HG02981 (cell line): ENCODE measurements around the gene BRINP2.
"Not testable (repeated sequence)": the region's sequence is repeated elsewhere in the genome, so short reads cannot be mapped to it uniquely, and the experiment has no call there.

Experiments used
- ATAC-seq: cut with Tn5 transposase; IDR thresholded peaks from one replicate; pipeline ENCODE4 v1.9.1; 2021; ENCODE audit warnings: mild to moderate bottlenecking, moderate library complexity; ENCODE audit not compliant: unreplicated experiment

The BRINP2 gene

DNA sequence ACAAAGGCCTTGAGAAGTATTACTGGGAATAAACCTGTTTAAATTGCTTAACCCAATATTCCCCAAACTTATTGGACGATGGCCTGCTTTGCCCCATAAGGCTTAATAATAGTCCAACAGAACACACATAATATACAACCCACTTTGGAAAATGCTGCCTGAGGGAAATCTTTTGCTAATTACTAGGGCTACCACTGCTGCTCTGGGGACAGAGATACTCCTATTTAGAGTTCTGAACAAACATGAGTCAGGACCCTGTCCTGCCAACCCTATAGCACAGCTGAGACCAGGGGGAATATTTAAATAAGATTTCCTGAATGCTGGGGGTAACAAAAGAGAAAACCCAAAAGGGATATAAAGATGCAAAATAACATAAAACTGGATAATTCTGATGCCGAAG is 139.1 kb downstream of the BRINP2 start:
- ATAC-seq = no peak

DNA sequence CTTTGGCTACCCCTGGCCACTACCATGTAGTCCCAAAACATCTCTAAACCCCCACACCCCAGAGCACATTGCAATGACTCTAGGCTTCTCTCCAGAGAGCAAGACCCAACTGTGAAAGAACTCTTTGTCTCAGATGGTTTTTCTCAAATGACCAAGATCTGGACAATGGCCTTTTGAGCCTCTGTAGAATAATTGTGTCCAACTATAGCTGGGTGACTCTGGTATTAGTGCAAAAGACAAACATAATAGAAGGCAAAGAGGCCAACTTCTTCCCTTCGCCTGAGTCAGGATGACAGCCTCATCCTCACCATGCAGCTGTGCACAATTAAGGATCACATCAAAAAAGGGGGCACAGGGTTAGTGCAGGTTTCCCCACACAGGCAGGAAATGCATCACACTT is 139.6 kb downstream of the BRINP2 start:
- no peak for ATAC-seq

DNA sequence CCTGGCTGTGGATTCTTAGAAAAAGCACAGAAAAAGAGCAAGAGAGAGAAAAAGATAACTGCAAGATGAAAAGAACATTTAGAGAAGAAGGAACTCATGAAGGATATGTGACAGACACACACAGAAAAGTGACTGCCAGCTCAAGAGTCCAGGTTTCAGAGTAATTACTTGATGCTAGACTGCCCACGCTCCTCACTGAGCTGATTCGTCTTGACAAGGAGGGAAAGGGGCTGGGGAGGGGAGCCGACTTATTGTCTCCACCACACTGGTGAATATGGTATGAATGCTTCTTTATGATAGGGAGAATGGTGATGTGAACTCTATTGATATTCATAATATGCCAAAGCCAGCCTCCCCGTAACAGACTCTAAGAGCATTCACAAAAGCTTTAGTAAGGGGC is 140.4 kb downstream of the BRINP2 start:
- ATAC-seq = no peak

DNA sequence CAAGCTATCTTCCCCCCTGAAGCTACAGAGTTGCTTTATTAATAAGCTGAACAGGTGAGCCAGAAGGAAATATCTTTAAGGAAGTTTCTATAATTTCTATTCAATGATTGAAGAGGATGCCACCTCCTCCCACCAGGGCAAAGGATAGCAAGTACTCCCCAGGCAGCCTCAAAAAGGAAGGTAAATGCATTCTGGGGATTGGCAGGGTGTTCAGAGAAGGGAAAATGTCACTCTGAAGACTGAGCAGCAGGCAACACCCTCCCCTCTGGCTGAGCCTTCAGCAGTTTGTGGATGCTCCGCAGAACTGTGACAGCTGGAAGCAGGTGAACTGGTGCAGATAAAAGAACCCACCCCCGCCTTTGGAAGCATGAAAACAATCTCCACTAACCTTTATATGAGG is 140.8 kb downstream of the BRINP2 start:
- ATAC-seq = no peak

DNA sequence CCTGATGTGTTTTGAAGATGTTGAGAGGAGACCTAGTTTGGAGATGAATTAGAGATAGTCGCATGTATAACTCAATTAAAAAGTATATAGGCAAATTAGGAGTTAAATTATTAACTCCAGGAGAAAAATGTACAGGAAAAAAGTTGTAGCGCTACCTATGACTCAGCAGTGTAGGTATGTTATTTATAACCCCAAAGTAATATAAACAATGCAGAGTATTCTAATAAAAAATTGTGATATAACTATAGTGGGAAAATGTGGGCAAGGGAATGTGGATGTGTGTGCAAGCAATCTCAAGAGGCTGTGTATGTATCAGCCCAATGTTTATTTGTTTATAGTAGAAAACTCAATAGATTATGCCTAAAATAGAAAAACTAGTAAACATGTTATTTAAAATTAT is 144.5 kb downstream of the BRINP2 start:
- no peak for ATAC-seq

DNA sequence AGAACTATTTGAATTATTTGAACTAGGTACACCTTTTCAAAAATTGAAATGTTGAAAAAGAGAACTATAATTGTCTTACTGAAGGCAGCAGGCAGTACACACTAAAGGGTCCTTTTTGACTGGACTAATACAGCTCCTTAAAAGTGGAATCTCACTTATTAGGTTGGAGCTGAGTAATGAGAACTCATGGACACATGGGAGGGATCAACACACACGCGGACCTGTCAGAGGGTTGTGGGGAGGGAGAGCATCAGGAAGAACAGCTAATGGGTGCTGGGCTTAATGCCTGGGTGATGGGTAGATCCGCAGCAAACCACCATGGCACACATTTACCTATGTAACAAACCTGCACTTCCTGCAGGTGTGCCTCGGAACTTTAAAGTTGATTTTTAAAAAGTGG is 145.0 kb downstream of the BRINP2 start:
- no peak for ATAC-seq

DNA sequence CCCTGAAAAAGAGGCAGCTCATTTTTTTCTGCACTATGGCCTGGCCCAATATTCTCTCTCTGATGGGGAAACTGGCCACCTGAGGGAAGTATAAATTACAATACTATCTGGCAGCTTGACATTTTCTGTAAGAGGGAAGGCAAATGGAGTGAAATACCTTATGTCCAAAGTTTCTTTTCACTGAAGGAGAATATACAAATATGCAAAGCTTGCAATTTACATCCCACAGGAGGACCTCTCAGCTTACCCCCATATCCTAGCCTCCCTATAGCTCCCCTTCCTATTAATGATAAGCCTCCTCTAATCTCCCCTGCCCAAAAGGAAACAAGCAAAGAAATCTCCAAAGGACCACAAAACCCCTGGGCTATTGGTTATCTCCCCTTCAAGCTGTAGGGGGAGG is 150.7 kb downstream of the BRINP2 start:
- not testable (repeated sequence) for ATAC-seq

DNA sequence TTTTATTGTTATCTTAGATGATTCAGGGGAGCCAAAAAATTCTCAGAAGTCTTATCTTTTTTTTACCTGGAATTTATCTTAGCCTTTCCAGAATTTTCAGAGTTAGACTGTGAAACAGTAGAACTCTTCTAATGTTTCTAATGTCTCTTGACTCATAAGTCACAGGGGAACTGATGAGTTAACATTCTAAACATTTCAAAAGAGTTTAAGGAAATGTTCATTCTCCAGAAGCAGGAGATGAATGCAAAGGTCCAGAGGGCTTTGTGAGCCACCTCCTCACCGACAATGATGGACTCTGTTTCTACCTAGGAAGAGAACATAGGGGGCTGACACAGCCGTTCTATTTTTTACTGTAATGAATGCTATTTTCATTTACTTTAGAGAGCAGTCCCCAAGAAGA is 157.5 kb downstream of the BRINP2 start:
- ATAC-seq = no peak

DNA sequence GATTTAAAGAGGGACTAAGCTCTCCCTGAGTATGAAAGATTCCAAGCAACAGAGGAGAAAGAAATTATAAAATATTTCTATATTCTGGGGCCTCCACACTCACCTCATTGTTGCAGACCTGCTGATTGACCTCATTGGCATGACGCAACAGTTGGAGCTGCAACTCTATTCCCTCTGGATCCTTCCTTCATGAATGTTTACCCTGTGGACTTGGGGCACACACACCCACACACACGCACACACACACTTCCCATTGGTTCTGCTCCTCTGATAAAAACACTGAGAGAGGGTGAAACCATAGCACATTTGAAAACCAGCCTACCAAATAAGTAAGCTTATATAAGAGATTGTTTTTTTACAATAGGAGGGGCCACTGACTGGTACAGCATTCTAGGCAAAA is 159.1 kb downstream of the BRINP2 start:
- ATAC-seq = no peak
